Upper lobe of left lung (tissue), 4 donors: ENCODE measurements around the gene PDE4A.

Source experiments
- EP300 ChIP-seq, 4 donors: sonication (generic); formaldehyde crosslinking; IDR thresholded peaks; one replicate each; pipeline ENCODE4 v1.5.1; 2017; ENCODE audit warnings: antibody characterized with exemption in 4 of 4, control low read depth in 2 of 4
- POLR2A ChIP-seq, 4 donors: fragments of 450-650 bp; IDR thresholded peaks; one replicate each; pipeline ENCODE4 v1.5.1; 2016 to 2017; ENCODE audit warnings: antibody characterized with exemption in 4 of 4, mild to moderate bottlenecking in 2 of 4
- TF ChIP-seq, protein P1 (sequence below), 6 experiments: fragments of 450-650 bp in 4 of 6; fragments of 200-600 bp in 2 of 6; sonication (generic) in 2 of 6; IDR thresholded peaks; one replicate each; pipeline ENCODE4 v1.5.1; 2016 to 2019; ENCODE audit warnings: antibody characterized with exemption in 6 of 6

DNA sequence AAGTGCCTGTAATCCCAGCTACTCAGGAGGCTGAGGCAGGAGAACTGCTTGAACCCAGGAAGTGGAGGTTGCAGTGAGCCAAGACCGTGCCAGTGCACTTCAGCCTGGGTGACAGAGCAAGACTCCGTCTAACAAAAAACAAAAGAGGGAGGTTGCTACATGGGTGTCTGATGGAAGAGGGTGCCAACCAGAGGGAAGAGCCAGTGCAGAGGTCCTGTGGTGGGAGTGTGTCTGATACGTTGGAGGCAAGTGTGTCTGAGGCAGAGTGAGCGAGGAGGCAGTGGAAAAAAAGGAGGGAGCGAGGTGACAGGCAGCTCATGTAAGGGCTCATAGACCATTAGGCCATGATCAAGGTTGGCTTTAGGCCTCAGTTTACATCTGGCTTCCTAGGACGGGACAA lies 6.8 kb downstream of the PDE4A start:
- TF ChIP-seq, protein P1, sequence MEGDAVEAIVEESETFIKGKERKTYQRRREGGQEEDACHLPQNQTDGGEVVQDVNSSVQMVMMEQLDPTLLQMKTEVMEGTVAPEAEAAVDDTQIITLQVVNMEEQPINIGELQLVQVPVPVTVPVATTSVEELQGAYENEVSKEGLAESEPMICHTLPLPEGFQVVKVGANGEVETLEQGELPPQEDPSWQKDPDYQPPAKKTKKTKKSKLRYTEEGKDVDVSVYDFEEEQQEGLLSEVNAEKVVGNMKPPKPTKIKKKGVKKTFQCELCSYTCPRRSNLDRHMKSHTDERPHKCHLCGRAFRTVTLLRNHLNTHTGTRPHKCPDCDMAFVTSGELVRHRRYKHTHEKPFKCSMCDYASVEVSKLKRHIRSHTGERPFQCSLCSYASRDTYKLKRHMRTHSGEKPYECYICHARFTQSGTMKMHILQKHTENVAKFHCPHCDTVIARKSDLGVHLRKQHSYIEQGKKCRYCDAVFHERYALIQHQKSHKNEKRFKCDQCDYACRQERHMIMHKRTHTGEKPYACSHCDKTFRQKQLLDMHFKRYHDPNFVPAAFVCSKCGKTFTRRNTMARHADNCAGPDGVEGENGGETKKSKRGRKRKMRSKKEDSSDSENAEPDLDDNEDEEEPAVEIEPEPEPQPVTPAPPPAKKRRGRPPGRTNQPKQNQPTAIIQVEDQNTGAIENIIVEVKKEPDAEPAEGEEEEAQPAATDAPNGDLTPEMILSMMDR (IDR thresholded peaks at IDR 0.05), result no peak
- TF ChIP-seq EP300 (IDR thresholded peaks at IDR 0.05) (no peak), POLR2A (IDR thresholded peaks at IDR 0.05) (no peak)
